CD4-positive, alpha-beta T cell treated with Interferon alpha-2 for 1 hour (primary cell): ENCODE results near the gene CCDC154.
"Not testable (repeated sequence)": the region's sequence is repeated elsewhere in the genome, so short reads cannot be mapped to it uniquely, and the experiment has no call there.

Source experiments
- DNase-seq, 2 donors: peaks; one replicate each; pipeline ENCODE4 v3.0.0-alpha.2; 2020 to 2022

The CCDC154 gene

DNA sequence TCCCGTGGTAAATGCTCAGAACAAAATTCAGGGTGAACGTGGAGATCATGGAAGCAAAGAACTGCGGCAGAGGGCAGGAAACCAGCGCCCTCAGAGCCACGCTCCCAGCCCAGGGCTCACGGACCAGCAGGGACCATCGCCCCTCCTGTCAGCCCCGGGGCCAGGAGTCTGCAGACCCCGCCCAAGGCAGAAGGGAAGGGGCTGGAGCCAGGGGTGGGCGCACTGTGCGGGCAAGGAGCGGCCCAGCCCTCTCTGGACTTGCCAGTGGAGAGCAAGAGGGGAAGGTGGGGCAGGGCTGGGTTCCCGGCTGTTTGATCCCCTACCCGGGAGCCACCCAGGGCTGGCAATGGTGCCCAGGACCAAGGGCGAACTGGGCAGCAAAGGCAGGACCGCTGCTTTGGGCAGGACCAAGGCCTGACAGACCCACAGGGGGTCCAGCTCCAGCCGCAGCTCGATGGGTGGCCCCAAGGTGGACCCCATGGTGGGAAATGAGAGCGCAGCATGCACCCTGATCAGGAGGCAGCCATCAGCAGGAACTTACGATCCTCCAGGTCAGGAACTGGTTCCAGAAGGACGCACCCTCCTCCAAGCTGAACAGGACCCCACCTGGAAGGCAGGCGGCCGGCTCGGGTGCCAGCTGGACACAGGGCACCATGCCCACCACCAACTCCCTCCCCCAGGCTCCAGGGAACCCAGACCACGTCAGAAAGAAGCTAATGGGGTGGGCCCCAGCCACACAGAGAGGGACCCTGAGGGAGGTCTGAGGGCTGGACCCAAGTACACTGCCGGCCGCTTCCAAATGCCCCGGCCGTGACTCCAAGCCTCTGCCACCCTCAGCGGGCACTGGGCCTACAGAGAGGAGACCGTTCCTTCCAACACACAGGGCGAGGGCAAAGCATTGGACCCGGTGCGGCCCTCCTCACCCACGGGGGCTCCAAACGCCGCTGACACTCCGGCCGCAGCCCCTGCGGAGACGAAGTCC is 11.1 kb upstream of the CCDC154 start:
- no peak for DNase-seq

DNA sequence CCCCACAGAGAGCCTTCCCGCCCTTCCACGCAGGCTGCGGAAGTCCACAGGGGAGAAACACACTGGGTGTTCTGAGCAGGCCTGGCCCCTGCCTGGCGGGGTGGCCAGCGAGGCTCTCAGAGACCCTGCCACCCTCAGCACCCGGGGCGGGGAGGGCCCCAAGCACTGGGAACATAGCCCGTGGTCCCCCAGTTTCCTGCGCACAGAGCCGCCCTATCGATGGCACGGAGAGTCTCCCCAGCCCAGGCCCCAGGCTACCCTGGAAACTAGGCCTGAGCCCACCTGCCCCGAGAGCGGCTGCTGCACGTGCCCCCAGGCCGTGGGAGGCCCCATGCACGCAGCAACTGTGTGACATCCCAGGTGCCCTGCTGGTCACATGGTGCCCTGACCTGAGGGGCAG is 10.2 kb upstream of the CCDC154 start:
- DNase-seq = no peak

GRCh38 chr16:1453316-1453715 is 9.0 kb upstream of the CCDC154 start:
- DNase-seq = no peak

- no peak for DNase-seq
Measured at GRCh38 chr16:1452530-1452929, 8.2 kb upstream of the CCDC154 start.

DNA sequence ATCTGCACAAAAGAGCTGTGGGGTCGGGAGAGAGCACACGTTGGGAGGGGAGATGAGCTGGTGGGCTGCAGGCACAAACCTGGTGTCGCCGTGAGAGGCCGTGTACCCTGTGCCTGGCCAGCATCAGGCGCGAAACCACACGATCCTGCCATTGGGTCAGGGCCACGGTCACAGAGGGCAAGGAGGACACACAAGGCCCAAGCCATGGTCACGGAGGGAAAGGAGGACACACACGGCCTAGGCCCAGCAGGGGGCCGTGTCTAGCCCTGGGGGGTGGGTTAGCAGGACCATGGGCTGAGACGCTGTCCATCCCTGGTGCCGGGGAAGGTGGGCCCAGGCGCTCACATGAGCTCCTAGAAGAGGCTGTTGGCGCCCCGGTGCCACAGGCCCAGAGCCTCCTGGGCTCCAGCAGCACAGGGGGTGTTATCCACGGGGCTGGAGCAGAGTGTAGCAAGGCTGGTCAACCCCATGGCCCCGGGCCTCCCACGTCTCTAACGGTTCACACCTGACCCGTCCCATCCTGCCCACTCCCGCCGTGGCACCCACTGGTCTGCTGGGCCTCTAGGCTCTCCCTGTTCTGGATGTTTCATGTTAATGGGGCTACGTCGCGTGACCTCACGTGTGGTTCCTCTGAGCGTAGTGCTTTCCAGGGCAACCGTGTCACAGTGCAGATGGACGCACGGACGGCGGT is 7.5 kb upstream of the CCDC154 start:
- no peak for DNase-seq

DNA sequence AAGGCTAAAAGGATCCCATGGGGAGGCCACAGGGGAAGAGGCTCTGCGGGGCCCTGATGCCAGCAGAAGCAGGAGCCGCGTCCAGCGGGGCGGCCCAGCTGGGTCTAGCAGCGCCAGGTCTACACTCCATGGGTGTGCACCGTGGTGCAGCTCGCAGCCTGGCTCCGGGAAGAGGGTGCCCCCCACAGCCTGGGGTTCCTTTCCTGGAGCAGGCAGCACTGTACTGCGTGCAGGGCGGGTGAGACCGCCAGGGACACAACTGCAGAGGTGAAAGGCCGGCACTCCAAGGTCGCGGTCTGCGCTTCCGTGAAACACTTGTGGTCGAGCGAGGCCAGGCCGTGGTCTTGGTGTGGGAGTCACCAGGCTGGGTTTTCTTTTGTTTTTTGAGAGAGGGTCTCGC is 6.5 kb upstream of the CCDC154 start:
- no peak for DNase-seq

- DNase-seq = no peak
Measured at GRCh38 chr16:1450218-1450617, 5.9 kb upstream of the CCDC154 start.

GRCh38 chr16:1449201-1449788 is 4.9 kb upstream of the CCDC154 start:
- no peak for DNase-seq

DNA sequence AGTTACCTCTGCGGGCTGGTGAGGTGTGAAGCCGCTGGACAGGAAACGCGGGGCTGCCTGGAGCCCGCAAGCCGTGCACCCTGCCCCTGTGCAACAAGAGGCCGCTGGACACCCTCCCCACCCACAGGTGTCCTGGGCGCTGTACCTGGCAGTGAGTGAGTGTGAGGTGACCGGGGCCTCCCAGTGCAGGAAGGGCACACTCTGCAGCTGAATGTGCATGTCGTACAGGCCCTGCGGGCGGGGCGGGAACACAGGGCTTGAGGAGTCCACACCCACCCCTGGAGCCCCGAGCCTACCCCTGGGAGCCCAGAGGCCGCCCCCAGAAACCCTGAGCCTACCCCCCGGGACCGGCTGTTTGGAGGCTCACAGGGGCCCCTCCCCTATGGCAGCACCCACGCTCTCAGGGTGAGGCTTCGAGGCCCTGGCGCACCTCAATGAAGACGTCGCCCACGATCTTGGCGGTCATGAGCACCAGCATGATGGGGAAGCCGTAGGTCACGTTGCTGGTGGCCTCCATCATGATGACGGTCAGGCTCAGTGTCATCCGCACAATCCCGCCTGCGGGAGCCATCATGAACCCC is 4.3 kb upstream of the CCDC154 start:
- DNase-seq = no peak

GRCh38 chr16:1447965-1448364 is 3.6 kb upstream of the CCDC154 start:
- no peak for DNase-seq

DNA sequence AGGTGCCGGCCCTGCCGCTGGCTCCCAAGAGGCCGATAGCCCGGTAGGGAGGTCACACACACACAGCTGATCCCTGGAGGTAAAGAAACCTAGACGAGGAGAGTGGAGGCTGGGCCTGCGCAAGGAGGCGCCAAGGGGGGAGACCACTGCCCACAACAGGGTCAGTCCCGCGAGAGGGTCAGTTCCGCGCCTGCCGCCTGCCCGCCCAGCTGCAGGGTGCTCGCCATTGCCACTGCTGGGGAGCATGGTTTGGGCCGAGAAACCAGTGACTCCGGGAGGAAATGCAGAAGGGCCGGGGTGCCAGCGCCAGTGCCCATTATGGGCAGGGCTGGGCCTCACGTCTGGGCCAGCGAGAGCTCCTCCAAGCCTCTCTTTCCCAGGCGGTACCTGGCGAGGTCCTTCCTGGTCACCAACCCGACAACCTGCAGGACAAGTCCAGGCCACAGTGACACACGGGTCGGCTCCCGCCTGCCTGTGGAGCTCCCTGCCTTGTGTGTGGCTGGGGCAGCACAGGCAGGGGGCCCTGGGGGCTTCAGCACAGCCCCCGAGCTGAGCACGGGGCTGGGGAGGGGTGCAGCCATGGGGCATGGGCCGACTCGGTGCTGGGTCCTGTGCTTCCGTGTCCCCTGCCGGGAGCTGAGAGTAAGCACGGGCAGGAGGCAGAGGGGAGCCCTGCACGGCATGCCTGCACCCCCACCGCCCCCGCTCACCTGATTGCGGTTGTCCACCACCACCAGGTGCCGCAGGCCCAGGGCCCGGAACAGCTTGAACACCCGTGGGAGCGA is 2.1 kb upstream of the CCDC154 start:
- DNase-seq = no peak

- no peak for DNase-seq
Measured at GRCh38 chr16:1445518-1446203, 1.3 kb upstream of the CCDC154 start.

DNA sequence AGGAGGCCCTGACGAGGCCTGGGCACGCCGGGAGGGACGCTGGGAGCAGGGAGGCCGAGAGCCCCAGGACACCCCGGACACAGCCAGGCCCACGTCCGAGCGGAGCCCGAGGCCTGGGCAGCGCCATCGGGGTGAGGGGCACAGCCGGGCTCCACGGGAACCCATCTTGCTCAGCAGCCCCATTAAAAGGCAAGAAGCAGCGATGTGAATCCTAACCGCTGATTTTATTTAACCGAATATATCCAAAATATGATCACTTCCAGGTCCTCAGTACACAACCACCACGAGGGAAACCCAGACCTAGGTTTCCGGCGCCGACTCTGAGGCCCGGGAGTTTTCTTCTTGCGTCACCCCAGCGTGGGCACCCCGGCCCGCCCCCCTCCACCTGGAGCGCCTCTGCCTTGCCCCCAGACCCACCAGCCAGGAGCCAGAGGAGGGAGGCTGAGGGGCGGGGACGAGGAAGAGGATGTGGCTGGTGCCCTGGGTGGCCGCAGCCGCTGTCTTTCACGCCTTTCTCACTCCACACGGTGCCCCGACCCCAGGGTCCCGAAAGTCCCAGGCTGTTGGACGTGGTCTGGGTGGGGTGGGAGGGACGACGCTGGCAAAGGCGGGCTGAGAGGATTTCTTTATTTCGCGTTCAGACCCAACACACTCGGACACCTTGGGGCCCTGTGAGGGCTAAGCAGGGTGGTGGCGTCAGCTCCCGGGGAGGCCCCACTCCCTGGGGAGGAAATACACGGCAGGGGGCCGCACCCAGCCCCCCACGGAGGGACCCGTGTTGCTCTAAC is 568 bp upstream of the CCDC154 start:
- no peak for DNase-seq

- DNase-seq = no peak
Measured at GRCh38 chr16:1443403-1443973, 868 bp downstream of the CCDC154 start.

DNA sequence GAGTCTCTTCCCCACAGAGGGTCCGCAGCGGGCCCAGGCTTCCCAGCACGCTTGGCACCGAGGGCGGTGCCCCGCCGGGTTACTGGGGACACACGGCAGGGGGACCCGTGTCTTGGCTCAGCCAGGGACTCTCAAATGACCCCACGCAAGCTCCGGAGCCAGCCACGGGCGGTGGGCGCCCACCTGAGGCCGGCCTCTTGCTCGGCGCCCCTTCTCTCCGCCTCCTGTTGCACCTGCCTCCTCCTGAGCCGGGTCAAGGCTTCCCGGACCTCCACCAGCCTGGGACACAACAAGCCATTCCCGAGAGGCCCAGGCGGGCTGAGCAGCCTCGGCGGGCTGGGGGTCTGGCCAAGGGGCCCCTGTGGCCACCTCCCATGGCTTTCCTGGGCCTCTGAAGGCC is 1.7 kb downstream of the CCDC154 start:
- DNase-seq = no peak

- DNase-seq = no peak
Measured at GRCh38 chr16:1441391-1441829, 2.9 kb downstream of the CCDC154 start.

GRCh38 chr16:1439699-1440074 is 4.7 kb downstream of the CCDC154 start:
- DNase-seq = not testable (repeated sequence)

DNA sequence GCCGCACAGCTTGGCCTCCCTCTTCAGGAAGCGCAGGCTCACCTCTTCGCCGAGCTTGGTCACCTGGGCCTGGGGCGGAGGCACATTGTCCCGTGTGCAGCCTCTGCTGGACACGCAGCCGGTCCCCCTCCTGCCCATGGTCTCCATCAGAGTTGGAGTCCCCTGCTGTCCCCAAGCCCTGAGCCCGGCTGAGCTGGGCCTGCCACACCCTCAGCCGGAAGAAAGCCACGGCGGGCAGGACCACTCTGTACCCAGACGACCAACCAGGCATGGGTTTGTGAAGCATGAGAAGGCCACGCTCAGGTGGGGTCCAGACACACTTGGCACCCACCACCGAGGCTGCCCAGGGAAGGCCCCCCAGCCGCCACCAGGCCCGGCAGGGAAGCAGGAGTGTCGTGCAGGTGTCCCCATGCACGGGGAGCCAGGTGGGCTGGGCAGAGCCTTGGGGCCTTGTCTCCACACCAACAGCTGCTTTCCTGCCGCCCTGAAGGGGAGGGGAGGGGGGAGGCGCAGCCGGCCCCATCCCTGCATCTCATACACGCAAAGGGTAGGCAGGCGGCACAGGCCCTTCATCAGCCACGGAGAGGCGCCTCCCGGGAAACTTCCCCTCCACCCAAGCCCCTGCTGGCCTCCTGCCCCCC is 5.2 kb downstream of the CCDC154 start:
- no peak for DNase-seq

DNA sequence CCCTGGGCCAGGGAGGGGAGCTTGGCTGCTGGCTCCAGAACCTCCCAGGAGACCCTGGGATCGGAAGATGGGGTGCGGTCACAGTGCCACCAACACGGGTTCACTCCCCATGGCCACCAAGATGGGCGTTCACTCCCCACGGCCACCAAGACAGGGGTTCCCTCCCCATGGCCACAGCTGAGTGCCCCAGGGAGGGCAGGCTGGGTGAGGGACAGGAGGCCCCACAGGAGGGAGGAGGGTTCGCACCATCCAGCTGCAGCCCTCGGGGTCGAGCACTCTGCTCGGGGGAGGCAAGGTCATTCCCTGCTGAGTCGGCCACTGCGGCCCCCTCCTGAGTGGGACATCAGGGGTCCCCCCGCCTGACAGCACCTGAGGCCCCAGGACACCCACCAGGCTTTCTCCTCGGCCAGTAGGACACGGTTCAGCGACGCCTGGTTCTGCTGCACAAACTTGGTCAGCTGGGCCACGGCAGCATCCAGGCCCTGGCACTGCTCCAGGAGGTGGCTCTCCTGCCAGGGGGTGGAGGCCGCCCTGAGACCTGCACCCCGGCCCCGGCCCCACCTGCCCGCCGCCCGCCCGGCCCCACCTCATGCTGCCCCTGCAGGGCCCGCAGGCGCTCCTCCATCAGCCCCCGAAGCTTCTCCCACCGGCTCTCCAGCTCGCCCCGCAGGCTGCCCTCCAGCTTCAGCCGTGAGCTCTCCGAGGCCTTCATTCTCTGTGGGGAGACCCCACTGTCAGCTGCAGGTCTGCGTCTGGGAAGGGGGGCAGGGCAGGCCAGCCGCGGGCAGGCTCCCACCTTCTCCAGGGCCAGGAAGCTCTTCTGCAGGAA is 5.9 kb downstream of the CCDC154 start:
- DNase-seq = no peak
